ENCODE data around the gene RGS10.

Gene RGS10

DNA sequence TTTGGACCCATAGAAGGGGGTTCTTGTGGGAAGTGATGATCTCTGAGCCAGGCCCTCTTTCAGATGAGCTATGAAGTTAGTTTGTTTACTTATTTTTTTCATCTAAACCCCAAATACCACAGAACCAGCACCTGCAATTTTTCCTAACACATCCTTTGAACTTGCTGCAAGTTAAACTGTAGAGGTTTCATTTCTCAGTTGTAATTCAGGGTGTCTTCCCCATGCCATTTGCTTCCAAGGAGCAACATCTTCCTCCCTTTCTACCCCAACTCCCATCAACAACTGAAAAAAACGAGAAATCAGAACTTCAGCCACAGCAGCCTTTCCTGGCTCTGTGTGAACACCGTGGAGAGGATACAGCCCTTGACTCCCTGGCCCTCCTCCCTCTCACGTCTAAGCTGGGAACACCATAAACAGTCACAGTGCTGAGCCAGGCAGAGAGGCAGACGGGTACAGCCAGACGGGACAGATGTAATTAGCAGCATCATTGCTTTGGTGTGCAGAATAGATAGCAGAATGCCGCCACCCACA lies 63.6 kb downstream of the RGS10 start:
- Histone ChIP-seq H3F3A (ENCODE audit: low read depth) (no peaks in the 10 kb centered on the region), H4K20me1 (ENCODE audit: insufficient read depth, low read length, poor library complexity, severe bottlenecking) (no peaks in the 10 kb centered on the region), H3K27me3 (ENCODE audit: insufficient read depth, low read length, poor library complexity, severe bottlenecking) (no peaks in the 10 kb centered on the region), H3K4me1 (ENCODE audit: insufficient read depth, low read length, poor library complexity, severe bottlenecking) (peaks cover 21% of the 10 kb centered on the region), H2AFZ (ENCODE audit: low read length) (no peak overlapping the region), H3K9me2 (replicated peaks; ENCODE audit: low read depth, low read length) (no peaks in the 10 kb centered on the region), H3K4me3 (ENCODE audit: low read length, poor library complexity, severe bottlenecking) (no peak overlapping the region), H3K79me2 (ENCODE audit: insufficient read depth, low read length) (no peaks in the 10 kb centered on the region), H3K9me3 (ENCODE audit: insufficient read depth, low read depth, low read length) (no peaks in the 10 kb centered on the region; the same call in 1 of the 2 replicates), H3K36me3 (ENCODE audit: insufficient read depth, low read length) (no peaks in the 10 kb centered on the region), H3K9ac (ENCODE audit: low read depth, low read length, poor library complexity, severe bottlenecking) (no peak overlapping the region), H3K4me2 (ENCODE audit: low read depth, low read length, poor library complexity, severe bottlenecking) (peak overlapping the region; percentile 30)
- TF ChIP-seq CTCF (conservative IDR thresholded peaks at IDR 0.05; ENCODE audit: low read length) (no peak), EZH2phosphoT487 (IDR thresholded peaks at IDR 0.05; ENCODE audit: borderline replicate concordance) (no peak)

DNA sequence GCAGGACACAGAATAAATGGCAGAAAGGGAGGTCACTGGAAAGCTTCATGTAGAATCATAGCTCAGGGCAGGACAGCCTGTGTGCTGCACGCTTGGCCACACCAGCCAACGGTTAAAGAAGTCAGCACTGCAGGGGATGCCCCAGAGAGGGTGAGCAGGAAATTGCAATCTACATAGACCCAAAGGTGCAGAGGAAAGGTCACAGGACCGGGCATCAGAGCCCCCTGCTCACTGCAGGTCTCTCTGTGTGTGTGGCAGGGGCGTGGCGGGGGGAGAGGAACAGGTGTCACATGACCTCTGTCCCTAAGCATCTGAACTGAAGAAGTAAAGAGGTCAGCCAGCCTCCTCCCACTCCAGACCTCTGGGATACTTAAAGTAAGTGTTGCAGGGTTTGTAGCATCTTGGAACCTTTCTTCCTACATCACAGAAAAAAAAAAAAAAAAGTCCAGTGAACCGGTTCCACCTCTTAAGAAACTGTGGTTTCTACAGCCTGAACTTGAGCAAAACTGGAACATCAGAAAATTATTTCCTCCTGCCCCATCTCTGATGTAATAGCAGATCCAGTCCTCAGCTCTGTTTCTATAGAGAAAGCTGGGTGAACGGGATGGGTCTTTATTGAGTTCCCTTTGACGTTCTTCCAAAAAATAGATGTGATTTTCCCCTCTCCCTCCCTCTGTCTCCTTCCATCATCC lies 64.3 kb downstream of the RGS10 start:
- Histone ChIP-seq H3K4me1 (ENCODE audit: insufficient read depth, low read length, poor library complexity, severe bottlenecking) (peaks cover 21% of the 10 kb centered on the region), H3K79me2 (ENCODE audit: insufficient read depth, low read length) (no peaks in the 10 kb centered on the region), H3K27me3 (ENCODE audit: insufficient read depth, low read length, poor library complexity, severe bottlenecking) (no peaks in the 10 kb centered on the region), H3K9me2 (replicated peaks; ENCODE audit: low read depth, low read length) (no peaks in the 10 kb centered on the region), H3K36me3 (ENCODE audit: insufficient read depth, low read length) (no peaks in the 10 kb centered on the region), H3F3A (ENCODE audit: low read depth) (no peaks in the 10 kb centered on the region), H3K4me2 (ENCODE audit: low read depth, low read length, poor library complexity, severe bottlenecking) (peak overlapping the region; percentile 30), H3K9ac (ENCODE audit: low read depth, low read length, poor library complexity, severe bottlenecking) (peak overlapping the region; percentile 13), H3K4me3 (ENCODE audit: low read length, poor library complexity, severe bottlenecking) (no peak overlapping the region), H2AFZ (ENCODE audit: low read length) (no peak overlapping the region), H4K20me1 (ENCODE audit: insufficient read depth, low read length, poor library complexity, severe bottlenecking) (no peaks in the 10 kb centered on the region), H3K9me3 (ENCODE audit: insufficient read depth, low read depth, low read length) (no peaks in the 10 kb centered on the region; the same call in 1 of the 2 replicates)
- TF ChIP-seq EZH2phosphoT487 (IDR thresholded peaks at IDR 0.05; ENCODE audit: borderline replicate concordance), result no peak

DNA sequence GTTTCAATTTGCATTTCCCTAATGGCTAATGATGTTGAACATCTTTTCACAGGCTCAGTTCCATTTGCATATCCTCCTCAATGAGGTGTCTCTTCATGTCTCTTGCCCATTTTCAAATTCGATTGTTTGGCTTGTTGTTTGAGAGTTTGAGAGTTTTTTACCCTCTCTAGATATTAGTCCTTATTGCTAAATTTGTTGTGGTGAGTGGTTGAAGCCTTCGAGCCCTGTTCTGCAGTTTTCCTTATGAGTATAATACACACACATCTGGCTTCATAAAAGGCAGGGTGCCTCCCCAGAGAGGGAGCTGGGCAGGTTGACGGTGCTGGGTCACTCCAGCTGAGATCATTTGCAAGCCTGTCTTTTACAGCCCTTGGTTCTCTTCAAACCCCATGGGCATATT lies 65.1 kb downstream of the RGS10 start:
- Histone ChIP-seq H3K4me2 (ENCODE audit: low read depth, low read length, poor library complexity, severe bottlenecking) (peak overlapping the region; percentile 30), H3K4me3 (ENCODE audit: low read length, poor library complexity, severe bottlenecking) (no peak overlapping the region)

More for the DNA sequence above, 65.1 kb downstream of the RGS10 start:
- H3K9ac ChIP-seq (ENCODE audit: low read depth, low read length, poor library complexity, severe bottlenecking), result peak overlapping the region; percentile 13
- no peaks in the 10 kb centered on the region for H3K9me2 ChIP-seq (replicated peaks; ENCODE audit: low read depth, low read length)
- H3K27me3 ChIP-seq (ENCODE audit: insufficient read depth, low read length, poor library complexity, severe bottlenecking), result no peaks in the 10 kb centered on the region
- no peaks in the 10 kb centered on the region for H3K79me2 ChIP-seq (ENCODE audit: insufficient read depth, low read length)
- TF ChIP-seq CTCF (conservative IDR thresholded peaks at IDR 0.05; ENCODE audit: low read length) (no peak), EZH2phosphoT487 (IDR thresholded peaks at IDR 0.05; ENCODE audit: borderline replicate concordance) (no peak)
- H3K36me3 ChIP-seq (ENCODE audit: insufficient read depth, low read length), result no peaks in the 10 kb centered on the region
- H4K20me1 ChIP-seq (ENCODE audit: insufficient read depth, low read length, poor library complexity, severe bottlenecking), result no peaks in the 10 kb centered on the region
- no peaks in the 10 kb centered on the region for H3F3A ChIP-seq (ENCODE audit: low read depth)
- no peak overlapping the region for H2AFZ ChIP-seq (ENCODE audit: low read length)
- peaks cover 21% of the 10 kb centered on the region for H3K4me1 ChIP-seq (ENCODE audit: insufficient read depth, low read length, poor library complexity, severe bottlenecking)
- H3K9me3 ChIP-seq (ENCODE audit: insufficient read depth, low read depth, low read length), result no peaks in the 10 kb centered on the region; the same call in 1 of the 2 replicates
